Measurements from ENCODE around the gene DAZL.
"Not testable (repeated sequence)": the region's sequence is repeated elsewhere in the genome, so short reads cannot be mapped to it uniquely, and the experiment has no call there.

Gene DAZL

GRCh38 chr3:16617155-16617554 lies 11.9 kb upstream of the DAZL start:
- not testable (repeated sequence) for H3K36me3 ChIP-seq (replicated peaks in 1 of 2; ENCODE audit: control insufficient read depth in 2 of 2, insufficient read depth in 2 of 2, low read length in 2 of 2); H3K9ac ChIP-seq (ENCODE audit: low read depth, low read length, poor library complexity); H3K4ac ChIP-seq (ENCODE audit: low read length); H3K27ac ChIP-seq (replicated peaks; ENCODE audit: low read length); H3K9me3 ChIP-seq (replicated peaks in 1 of 2; ENCODE audit: control insufficient read depth in 2 of 2, insufficient read depth in 1 of 2, low read depth in 1 of 2, low read length in 2 of 2); H3K14ac ChIP-seq (ENCODE audit: low read length); H4K91ac ChIP-seq (ENCODE audit: low read depth, low read length, poor library complexity); H3K27me3 ChIP-seq (ENCODE audit: control insufficient read depth in 3 of 3, insufficient read depth in 3 of 3, low read depth in 1 of 3, low read length in 3 of 3); H3K18ac ChIP-seq (ENCODE audit: low read length); H3K4me1 ChIP-seq (ENCODE audit: control insufficient read depth in 2 of 2, insufficient read depth in 1 of 2, low read depth in 1 of 2, low read length in 2 of 2); H3K4me2 ChIP-seq (ENCODE audit: insufficient read depth, low read length, poor library complexity, severe bottlenecking); H2BK12ac ChIP-seq (ENCODE audit: low read length); DNase-seq (ENCODE audit: low spot score); H3K23ac ChIP-seq (ENCODE audit: low read depth, low read length, poor library complexity); H3K4me3 ChIP-seq (ENCODE audit: low read length in 2 of 2); H3K79me1 ChIP-seq (ENCODE audit: low read depth, low read length); H2BK120ac ChIP-seq (ENCODE audit: low read depth, low read length); H2AK5ac ChIP-seq (ENCODE audit: low read depth, low read length); H2BK15ac ChIP-seq (ENCODE audit: low read length); H2AFZ ChIP-seq (ENCODE audit: low read length); H2BK5ac ChIP-seq (ENCODE audit: low read length); H4K8ac ChIP-seq (ENCODE audit: low read depth, low read length)
- no CpG with 5 or more reads among the region's 3 CpGs for WGBS, 2 donors (ENCODE audit: extremely low coverage in 2 of 2, insufficient read length in 2 of 2, insufficient replicate concordance in 1 of 2)

- no peak overlapping the region for H2AFZ ChIP-seq (ENCODE audit: low read length)
- no peak overlapping the region for H3K23ac ChIP-seq (ENCODE audit: low read depth, low read length, poor library complexity)
- no peaks in the 10 kb centered on the region for H3K4me1 ChIP-seq (ENCODE audit: control insufficient read depth in 2 of 2, insufficient read depth in 1 of 2, low read depth in 1 of 2, low read length in 2 of 2)
- no peak overlapping the region for H2BK15ac ChIP-seq (ENCODE audit: low read length)
- H2BK120ac ChIP-seq (ENCODE audit: low read depth, low read length): no peak overlapping the region
- no peak overlapping the region for H3K4me3 ChIP-seq (ENCODE audit: low read length in 2 of 2)
- no peaks in the 10 kb centered on the region for H3K79me1 ChIP-seq (ENCODE audit: low read depth, low read length)
- no peak overlapping the region for H4K8ac ChIP-seq (ENCODE audit: low read depth, low read length)
- H3K27me3 ChIP-seq (ENCODE audit: control insufficient read depth in 3 of 3, insufficient read depth in 3 of 3, low read depth in 1 of 3, low read length in 3 of 3): no peaks in the 10 kb centered on the region
- H2BK5ac ChIP-seq (ENCODE audit: low read length): no peak overlapping the region
- no peak overlapping the region for H3K14ac ChIP-seq (ENCODE audit: low read length)
- H3K9me3 ChIP-seq (replicated peaks in 1 of 2; ENCODE audit: control insufficient read depth in 2 of 2, insufficient read depth in 1 of 2, low read depth in 1 of 2, low read length in 2 of 2): no peaks in the 10 kb centered on the region
- no peak overlapping the region for H3K27ac ChIP-seq (replicated peaks; ENCODE audit: low read length)
- no peak overlapping the region for H3K18ac ChIP-seq (ENCODE audit: low read length)
- DNase-seq (ENCODE audit: low spot score): no peak
- H4K91ac ChIP-seq (ENCODE audit: low read depth, low read length, poor library complexity): no peak overlapping the region
- H2AK5ac ChIP-seq (ENCODE audit: low read depth, low read length): no peak overlapping the region
- no peak overlapping the region for H3K4me2 ChIP-seq (ENCODE audit: insufficient read depth, low read length, poor library complexity, severe bottlenecking)
- no CpG with 5 or more reads among the region's 4 CpGs for WGBS, 2 donors (ENCODE audit: extremely low coverage in 2 of 2, insufficient read length in 2 of 2, insufficient replicate concordance in 1 of 2)
- no peaks in the 10 kb centered on the region for H3K36me3 ChIP-seq (replicated peaks in 1 of 2; ENCODE audit: control insufficient read depth in 2 of 2, insufficient read depth in 2 of 2, low read length in 2 of 2)
- no peak overlapping the region for H2BK12ac ChIP-seq (ENCODE audit: low read length)
- H3K4ac ChIP-seq (ENCODE audit: low read length): no peak overlapping the region
- H3K9ac ChIP-seq (ENCODE audit: low read depth, low read length, poor library complexity): no peak overlapping the region
Measured at GRCh38 chr3:16616083-16616482, 10.9 kb upstream of the DAZL start.

DNA sequence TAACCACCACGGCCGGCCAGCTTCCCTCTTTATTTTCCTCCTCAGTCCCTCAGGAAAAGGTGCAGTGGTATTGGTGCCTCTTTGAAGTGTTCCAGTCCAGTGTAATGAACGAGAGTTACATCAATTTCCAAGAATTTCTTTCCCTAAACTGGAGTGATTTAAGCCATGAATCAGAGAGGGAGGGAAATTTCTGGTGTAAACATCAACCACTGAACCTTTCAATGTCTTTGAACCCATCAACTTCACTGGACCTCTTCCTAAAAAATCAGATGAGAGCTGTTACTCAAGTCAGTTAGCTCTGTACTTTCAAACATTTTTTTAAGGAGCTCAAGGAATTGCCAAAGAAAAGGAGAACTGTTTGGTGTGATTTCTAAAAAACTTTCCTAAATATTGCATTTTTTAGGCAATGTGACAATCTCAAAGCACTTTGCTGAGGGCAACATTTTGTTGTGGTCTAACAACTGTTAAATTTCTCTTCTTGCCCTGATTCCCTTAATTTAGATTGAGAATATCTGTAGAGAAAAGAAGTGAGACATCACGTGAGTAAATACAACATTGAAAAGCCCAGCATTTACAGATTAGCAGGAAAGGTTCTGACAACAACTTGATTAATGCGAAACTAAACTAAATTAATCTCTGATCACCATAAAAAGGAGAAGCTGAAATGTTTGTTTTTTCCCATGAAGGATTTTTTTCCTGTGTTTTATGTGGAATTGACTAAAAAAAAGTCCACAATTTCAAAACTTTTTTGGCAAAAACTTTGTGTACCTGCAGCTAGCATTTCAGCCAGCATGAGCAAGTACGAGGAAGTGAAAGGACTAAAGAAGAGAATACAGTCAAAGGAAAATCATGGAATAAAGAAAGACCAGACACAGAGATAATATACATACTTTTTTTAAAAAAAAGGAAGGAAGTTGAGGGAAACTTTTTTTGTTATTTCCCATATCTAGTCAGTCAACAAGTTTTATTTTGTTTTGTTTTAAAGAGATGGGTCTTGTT lies 9.1 kb upstream of the DAZL start:
- Histone ChIP-seq H2BK5ac (ENCODE audit: low read length) (no peak overlapping the region), H2AK5ac (ENCODE audit: low read depth, low read length) (no peak overlapping the region), H3K4me2 (ENCODE audit: insufficient read depth, low read length, poor library complexity, severe bottlenecking) (no peak overlapping the region), H3K9ac (ENCODE audit: low read depth, low read length, poor library complexity) (no peak overlapping the region), H4K91ac (ENCODE audit: low read depth, low read length, poor library complexity) (no peak overlapping the region), H3K4me1 (ENCODE audit: control insufficient read depth in 2 of 2, insufficient read depth in 1 of 2, low read depth in 1 of 2, low read length in 2 of 2) (no peaks in the 10 kb centered on the region), H3K14ac (ENCODE audit: low read length) (no peak overlapping the region), H3K4me3 (ENCODE audit: low read length in 2 of 2) (no peak overlapping the region), H3K36me3 (replicated peaks in 1 of 2; ENCODE audit: control insufficient read depth in 2 of 2, insufficient read depth in 2 of 2, low read length in 2 of 2) (no peaks in the 10 kb centered on the region), H3K27me3 (ENCODE audit: control insufficient read depth in 3 of 3, insufficient read depth in 3 of 3, low read depth in 1 of 3, low read length in 3 of 3) (no peaks in the 10 kb centered on the region), H2BK120ac (ENCODE audit: low read depth, low read length) (no peak overlapping the region), H2AFZ (ENCODE audit: low read length) (no peak overlapping the region), H3K23ac (ENCODE audit: low read depth, low read length, poor library complexity) (no peak overlapping the region), H2BK15ac (ENCODE audit: low read length) (no peak overlapping the region), H3K27ac (replicated peaks; ENCODE audit: low read length) (no peak overlapping the region), H4K8ac (ENCODE audit: low read depth, low read length) (no peak overlapping the region), H3K18ac (ENCODE audit: low read length) (no peak overlapping the region), H3K4ac (ENCODE audit: low read length) (no peak overlapping the region), H3K9me3 (replicated peaks in 1 of 2; ENCODE audit: control insufficient read depth in 2 of 2, insufficient read depth in 1 of 2, low read depth in 1 of 2, low read length in 2 of 2) (no peaks in the 10 kb centered on the region), H3K79me1 (ENCODE audit: low read depth, low read length) (no peaks in the 10 kb centered on the region), H2BK12ac (ENCODE audit: low read length) (no peak overlapping the region)
- WGBS, 2 donors (ENCODE audit: extremely low coverage in 2 of 2, insufficient read length in 2 of 2, insufficient replicate concordance in 1 of 2): no CpG with 5 or more reads among the region's 6 CpGs
- no peak for DNase-seq (ENCODE audit: low spot score)

DNA sequence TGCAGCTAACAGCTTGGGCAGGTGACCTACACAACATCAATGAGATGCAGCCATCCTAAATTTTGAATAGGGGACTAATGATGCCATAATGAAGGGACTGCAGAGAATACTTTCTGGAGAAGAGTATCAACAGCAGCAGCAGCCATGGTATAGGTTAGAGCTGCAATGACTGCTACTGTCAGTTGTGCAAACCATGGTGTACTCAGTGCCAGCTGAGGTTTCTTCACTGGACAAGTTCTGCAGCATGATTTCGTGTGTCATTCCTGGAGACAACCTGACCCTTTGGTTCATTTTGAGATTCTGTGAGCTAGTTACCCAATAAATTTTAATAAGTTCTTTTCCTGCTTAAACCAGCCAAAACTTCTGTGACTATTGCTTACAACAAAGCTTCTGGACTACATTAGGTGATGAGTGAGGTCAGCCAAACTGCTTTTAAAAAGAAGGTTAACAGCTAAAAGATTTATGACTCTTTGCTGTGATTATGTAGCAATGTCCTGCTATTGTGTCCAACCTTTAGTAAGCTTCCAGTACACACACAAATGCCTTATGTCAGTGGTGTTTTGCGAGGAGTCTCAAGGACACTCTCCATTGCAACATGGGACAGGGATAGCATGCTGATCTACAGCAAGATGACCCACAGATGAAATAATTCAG lies 4.8 kb upstream of the DAZL start:
- Histone ChIP-seq H4K8ac (ENCODE audit: low read depth, low read length) (no peak overlapping the region), H2BK12ac (ENCODE audit: low read length) (no peak overlapping the region), H2BK15ac (ENCODE audit: low read length) (no peak overlapping the region), H3K23ac (ENCODE audit: low read depth, low read length, poor library complexity) (no peak overlapping the region), H3K9me3 (replicated peaks in 1 of 2; ENCODE audit: control insufficient read depth in 2 of 2, insufficient read depth in 1 of 2, low read depth in 1 of 2, low read length in 2 of 2) (no peaks in the 10 kb centered on the region), H4K91ac (ENCODE audit: low read depth, low read length, poor library complexity) (no peak overlapping the region), H3K4me3 (ENCODE audit: low read length in 2 of 2) (no peak overlapping the region), H3K27ac (replicated peaks; ENCODE audit: low read length) (no peak overlapping the region), H3K27me3 (ENCODE audit: control insufficient read depth in 3 of 3, insufficient read depth in 3 of 3, low read depth in 1 of 3, low read length in 3 of 3) (no peaks in the 10 kb centered on the region), H3K4me1 (ENCODE audit: control insufficient read depth in 2 of 2, insufficient read depth in 1 of 2, low read depth in 1 of 2, low read length in 2 of 2) (no peaks in the 10 kb centered on the region), H3K18ac (ENCODE audit: low read length) (no peak overlapping the region), H3K79me1 (ENCODE audit: low read depth, low read length) (no peaks in the 10 kb centered on the region), H3K14ac (ENCODE audit: low read length) (no peak overlapping the region), H3K36me3 (replicated peaks in 1 of 2; ENCODE audit: control insufficient read depth in 2 of 2, insufficient read depth in 2 of 2, low read length in 2 of 2) (no peaks in the 10 kb centered on the region), H3K9ac (ENCODE audit: low read depth, low read length, poor library complexity) (no peak overlapping the region), H2BK5ac (ENCODE audit: low read length) (no peak overlapping the region), H3K4me2 (ENCODE audit: insufficient read depth, low read length, poor library complexity, severe bottlenecking) (no peak overlapping the region), H3K4ac (ENCODE audit: low read length) (no peak overlapping the region), H2BK120ac (ENCODE audit: low read depth, low read length) (no peak overlapping the region), H2AFZ (ENCODE audit: low read length) (no peak overlapping the region), H2AK5ac (ENCODE audit: low read depth, low read length) (no peak overlapping the region)
- DNase-seq (ENCODE audit: low spot score): no peak
- WGBS, 2 donors (ENCODE audit: extremely low coverage in 2 of 2, insufficient read length in 2 of 2, insufficient replicate concordance in 1 of 2): no CpG with 5 or more reads among the region's 2 CpGs

All from neuronal stem cell (in vitro differentiated cells).